Uterus (tissue), 2 donors: Measurements from ENCODE around the gene DRAM2.

Experiments used
- POLR2A ChIP-seq, 2 donors: fragments of 450-650 bp; IDR thresholded peaks; one replicate each; pipeline ENCODE4 v1.6.1; 2016; ENCODE audit warnings: antibody characterized with exemption in 2 of 2, mild to moderate bottlenecking in 1 of 2, moderate library complexity in 1 of 2
- TF ChIP-seq, protein P1 (sequence below), 4 experiments: fragments of 200-600 bp in 2 of 4; fragments of 450-650 bp in 2 of 4; sonication (generic) in 2 of 4; IDR thresholded peaks; one replicate each; pipeline ENCODE4 v1.5.1; 2016 to 2019; ENCODE audit warnings: antibody characterized with exemption in 4 of 4, mild to moderate bottlenecking in 2 of 4, moderate library complexity in 1 of 4

GRCh38 chr1:111082421-111083203 lies 57.3 kb downstream of the DRAM2 start:
- no peak for TF ChIP-seq POLR2A (IDR thresholded peaks at IDR 0.05)
- TF ChIP-seq, protein P1, sequence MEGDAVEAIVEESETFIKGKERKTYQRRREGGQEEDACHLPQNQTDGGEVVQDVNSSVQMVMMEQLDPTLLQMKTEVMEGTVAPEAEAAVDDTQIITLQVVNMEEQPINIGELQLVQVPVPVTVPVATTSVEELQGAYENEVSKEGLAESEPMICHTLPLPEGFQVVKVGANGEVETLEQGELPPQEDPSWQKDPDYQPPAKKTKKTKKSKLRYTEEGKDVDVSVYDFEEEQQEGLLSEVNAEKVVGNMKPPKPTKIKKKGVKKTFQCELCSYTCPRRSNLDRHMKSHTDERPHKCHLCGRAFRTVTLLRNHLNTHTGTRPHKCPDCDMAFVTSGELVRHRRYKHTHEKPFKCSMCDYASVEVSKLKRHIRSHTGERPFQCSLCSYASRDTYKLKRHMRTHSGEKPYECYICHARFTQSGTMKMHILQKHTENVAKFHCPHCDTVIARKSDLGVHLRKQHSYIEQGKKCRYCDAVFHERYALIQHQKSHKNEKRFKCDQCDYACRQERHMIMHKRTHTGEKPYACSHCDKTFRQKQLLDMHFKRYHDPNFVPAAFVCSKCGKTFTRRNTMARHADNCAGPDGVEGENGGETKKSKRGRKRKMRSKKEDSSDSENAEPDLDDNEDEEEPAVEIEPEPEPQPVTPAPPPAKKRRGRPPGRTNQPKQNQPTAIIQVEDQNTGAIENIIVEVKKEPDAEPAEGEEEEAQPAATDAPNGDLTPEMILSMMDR (IDR thresholded peaks at IDR 0.05), result no peak
